ENCODE results near the gene GDF10.

The GDF10 gene

GRCh38 chr10:47276576-47277351 lies 23.2 kb upstream of the GDF10 start:
- H3K27ac ChIP-seq = no peak overlapping the region
- no peak for TF ChIP-seq CTCF (conservative IDR thresholded peaks at IDR 0.05)

GRCh38 chr10:47277352-47278151 lies 22.4 kb upstream of the GDF10 start:
- 0 out of 2 replicates have a peak overlapping the region, but pooled peaks have one; percentile 3 for H3K27ac ChIP-seq
- TF ChIP-seq CTCF (conservative IDR thresholded peaks at IDR 0.05) = no peak

GRCh38 chr10:47278152-47278473 lies 21.9 kb upstream of the GDF10 start:
- H3K27ac ChIP-seq = 0 out of 2 replicates have a peak overlapping the region, but pooled peaks have one; percentile 3

GRCh38 chr10:47278720-47279119 lies 21.3 kb upstream of the GDF10 start:
- H3K27ac ChIP-seq = no peak overlapping the region
- no peak for TF ChIP-seq CTCF (conservative IDR thresholded peaks at IDR 0.05)

More at GRCh38 chr10:47278152-47278473, 21.9 kb upstream of the GDF10 start:
- no peak for TF ChIP-seq CTCF (conservative IDR thresholded peaks at IDR 0.05)

GRCh38 chr10:47279276-47279675 lies 20.7 kb upstream of the GDF10 start:
- no peak overlapping the region for H3K27ac ChIP-seq
- TF ChIP-seq CTCF (conservative IDR thresholded peaks at IDR 0.05) = no peak

GRCh38 chr10:47282005-47282656 lies 17.9 kb upstream of the GDF10 start:
- H3K27ac ChIP-seq = no peak overlapping the region
- no peak for TF ChIP-seq CTCF (conservative IDR thresholded peaks at IDR 0.05)

- no peak overlapping the region for H3K27ac ChIP-seq
- no peak for TF ChIP-seq CTCF (conservative IDR thresholded peaks at IDR 0.05)
Measured at GRCh38 chr10:47282657-47283018, 17.4 kb upstream of the GDF10 start.

Data from VCaP (cell line).